ENCODE results near the gene ARPC5.

The ARPC5 gene

DNA sequence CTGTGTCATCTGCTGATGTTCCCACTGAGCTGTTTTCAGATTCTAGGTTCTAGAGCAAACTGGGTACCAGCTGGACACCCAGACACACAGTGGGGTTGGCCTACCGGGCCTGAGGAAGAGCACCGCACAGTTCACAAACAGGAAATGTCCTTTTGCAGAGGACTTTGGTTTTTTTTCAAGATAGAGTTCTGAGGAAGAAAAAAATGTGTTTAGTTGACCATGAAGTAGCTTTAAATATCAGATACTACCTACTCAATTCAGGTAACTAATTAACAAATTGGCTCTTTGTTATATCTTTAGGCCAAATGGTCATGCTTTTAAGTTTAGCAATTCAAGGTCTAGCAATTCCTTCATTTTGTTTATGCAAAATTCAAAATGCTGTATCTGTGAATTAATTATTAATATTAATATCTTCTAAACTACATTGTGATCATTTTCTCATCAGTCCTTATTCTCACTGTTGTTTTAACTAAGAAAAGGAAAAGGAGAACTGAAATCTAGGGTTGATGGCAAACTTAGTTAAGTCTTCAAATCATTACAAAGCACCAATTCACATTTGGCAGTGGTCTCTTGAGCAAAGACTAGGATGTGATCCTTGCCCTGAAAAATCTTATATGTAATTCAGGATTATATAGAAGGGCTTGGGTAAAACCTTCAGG, 28.1 kb downstream of the ARPC5 start:
- TF ChIP-seq GATA2 (IDR thresholded peaks at IDR 0.05; ENCODE audit: low read depth, low read length) = no peak
- TF ChIP-seq GATA3 (IDR thresholded peaks at IDR 0.05; ENCODE audit: low read depth, low read length) = no peak

DNA sequence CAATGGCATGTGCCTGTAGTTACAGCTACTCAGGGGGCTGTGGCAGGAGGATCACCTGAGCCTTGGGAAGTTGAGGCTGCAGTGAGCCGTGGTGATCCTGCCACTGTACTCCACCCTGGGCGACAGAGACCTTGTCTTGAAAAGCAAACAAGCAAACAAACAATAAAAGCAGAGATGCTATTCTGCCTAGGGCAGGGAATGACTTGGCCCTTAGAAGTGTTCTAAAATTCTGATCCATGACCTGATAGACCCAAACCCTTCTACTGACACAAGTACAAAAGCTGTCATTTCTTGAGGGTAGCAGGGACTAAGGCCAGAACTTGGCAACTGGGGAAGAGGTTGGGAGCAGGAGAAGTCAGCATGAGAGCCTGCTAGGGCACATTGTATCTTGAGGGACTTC, 29.7 kb downstream of the ARPC5 start:
- TF ChIP-seq GATA3 (IDR thresholded peaks at IDR 0.05; ENCODE audit: low read depth, low read length) (no peak), GATA2 (IDR thresholded peaks at IDR 0.05; ENCODE audit: low read depth, low read length) (no peak)

- no peak for TF ChIP-seq GATA2 (IDR thresholded peaks at IDR 0.05; ENCODE audit: low read depth, low read length)
- TF ChIP-seq GATA3 (IDR thresholded peaks at IDR 0.05; ENCODE audit: low read depth, low read length) = no peak
Observed at GRCh38 chr1:183604815-183605214, 30.8 kb downstream of the ARPC5 start.

DNA sequence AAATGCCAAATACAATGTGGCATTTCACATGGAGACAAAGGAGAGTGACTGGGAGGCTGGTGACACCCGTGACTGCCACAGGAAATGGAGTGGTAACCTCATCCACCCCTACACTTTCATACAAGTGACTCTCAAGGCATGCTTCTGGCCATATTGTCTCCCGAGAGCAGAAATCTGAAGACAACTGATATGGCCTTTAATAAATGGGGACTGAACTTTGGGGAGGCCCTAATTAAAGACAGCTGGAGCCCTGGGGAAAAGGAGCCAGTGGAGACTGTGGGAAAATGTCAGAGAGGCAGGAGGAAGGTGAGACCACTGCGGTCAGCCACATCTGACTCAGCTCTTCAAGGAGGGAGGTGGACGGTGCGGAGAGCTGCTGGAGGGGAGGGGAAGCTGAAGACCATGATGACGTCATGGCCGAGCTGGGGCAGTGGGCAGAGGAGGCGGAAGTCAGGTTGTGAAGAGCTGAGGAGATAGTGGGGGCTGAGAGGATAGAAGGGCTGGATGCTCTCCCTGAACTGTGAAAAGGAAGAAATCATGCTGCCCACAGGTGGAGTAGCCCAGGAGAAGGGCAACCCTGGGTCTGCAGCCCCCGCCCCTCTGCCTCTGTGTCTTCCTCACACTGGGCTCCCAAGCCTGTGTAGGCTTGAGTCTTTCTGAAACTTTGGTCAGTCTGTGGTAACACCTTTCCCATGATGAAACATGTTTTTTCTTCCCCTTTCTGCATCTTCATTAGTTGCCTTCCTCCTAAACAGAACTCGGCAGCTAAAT, 31.4 kb downstream of the ARPC5 start:
- TF ChIP-seq GATA3 (IDR thresholded peaks at IDR 0.05; ENCODE audit: low read depth, low read length) (no peak), GATA2 (IDR thresholded peaks at IDR 0.05; ENCODE audit: low read depth, low read length) (no peak)

GRCh38 chr1:183602510-183602909, 33.1 kb downstream of the ARPC5 start:
- TF ChIP-seq GATA2 (IDR thresholded peaks at IDR 0.05; ENCODE audit: low read depth, low read length) = no peak
- TF ChIP-seq GATA3 (IDR thresholded peaks at IDR 0.05; ENCODE audit: low read depth, low read length) = no peak

GRCh38 chr1:183600634-183601033, 34.9 kb downstream of the ARPC5 start:
- TF ChIP-seq GATA3 (IDR thresholded peaks at IDR 0.05; ENCODE audit: low read depth, low read length) = no peak
- no peak for TF ChIP-seq GATA2 (IDR thresholded peaks at IDR 0.05; ENCODE audit: low read depth, low read length)

DNA sequence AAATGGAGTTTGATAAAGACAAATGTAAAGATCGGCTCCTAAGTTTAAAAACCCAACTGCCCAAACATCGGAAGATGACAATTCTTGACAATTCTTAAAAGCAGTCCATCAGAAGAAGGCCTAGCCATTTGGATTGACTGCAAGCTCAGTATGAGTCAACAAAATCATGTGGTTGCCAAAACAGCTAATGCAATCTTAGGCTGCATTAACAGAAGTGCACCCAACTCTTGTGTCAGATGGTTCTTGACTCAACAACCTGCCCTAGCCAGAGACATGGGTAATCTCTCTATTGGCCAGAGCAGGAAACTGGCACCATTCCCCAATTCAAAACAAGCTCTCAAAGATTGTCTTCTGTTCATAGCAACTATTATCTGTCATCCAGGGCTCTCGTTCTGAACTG, 35.4 kb downstream of the ARPC5 start:
- TF ChIP-seq GATA2 (IDR thresholded peaks at IDR 0.05; ENCODE audit: low read depth, low read length) (no peak), GATA3 (IDR thresholded peaks at IDR 0.05; ENCODE audit: low read depth, low read length) (no peak)

- no peak for TF ChIP-seq GATA3 (IDR thresholded peaks at IDR 0.05; ENCODE audit: low read depth, low read length)
- no peak for TF ChIP-seq GATA2 (IDR thresholded peaks at IDR 0.05; ENCODE audit: low read depth, low read length)
Observed at GRCh38 chr1:183598386-183598785, 37.2 kb downstream of the ARPC5 start.

DNA sequence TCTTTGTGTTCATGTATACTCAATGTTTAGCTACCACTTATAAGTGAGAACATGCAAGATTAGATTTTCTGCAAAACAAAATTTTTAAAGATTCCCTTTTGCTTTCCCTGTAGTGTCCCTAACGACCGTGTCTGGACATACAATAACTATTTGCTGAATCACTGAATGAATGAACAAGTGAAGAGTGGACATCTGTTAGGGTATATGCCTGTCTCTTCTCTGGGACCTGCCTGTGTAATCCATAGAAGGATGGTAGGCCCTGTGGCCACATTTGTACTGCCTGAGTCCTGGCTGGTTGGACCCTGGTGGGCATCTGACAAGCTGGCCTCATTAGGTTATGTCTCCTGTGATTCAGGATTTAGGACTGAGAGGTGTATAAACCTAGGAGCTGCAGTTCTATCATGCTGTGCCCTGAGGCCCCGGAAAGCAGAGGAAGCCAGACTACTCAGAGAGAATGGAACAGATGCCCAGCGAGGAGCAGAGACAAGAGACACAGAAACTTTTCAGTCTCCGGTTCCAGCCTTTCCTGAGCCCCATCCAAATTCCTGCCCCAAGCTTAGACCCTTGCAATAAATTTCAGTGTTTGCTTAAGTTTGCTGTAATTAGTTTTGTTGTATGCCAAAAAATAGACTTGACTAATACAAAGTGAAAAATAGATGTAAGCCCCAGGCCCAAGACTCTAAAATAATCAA, 37.8 kb downstream of the ARPC5 start:
- TF ChIP-seq GATA3 (IDR thresholded peaks at IDR 0.05; ENCODE audit: low read depth, low read length) = no peak
- TF ChIP-seq GATA2 (IDR thresholded peaks at IDR 0.05; ENCODE audit: low read depth, low read length) = no peak

DNA sequence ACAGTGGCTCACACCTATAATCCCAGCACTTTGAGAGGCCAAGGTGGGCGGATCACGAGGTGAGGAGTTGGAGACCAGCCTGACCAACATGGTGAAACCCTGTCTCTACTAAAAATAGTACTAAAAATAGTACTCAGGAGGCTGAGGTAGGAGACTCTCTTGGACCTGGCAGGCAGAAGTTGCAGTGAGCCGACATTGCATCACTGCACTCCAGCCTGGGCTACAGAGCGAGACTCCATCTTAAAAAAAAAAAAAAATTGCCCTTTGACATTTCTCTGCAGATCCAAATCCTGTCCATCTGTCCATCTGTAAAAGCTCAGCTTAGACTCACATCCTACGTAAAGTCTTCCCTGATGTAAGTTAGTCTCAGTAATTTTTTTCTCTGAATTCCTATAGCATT, 39.1 kb downstream of the ARPC5 start:
- TF ChIP-seq GATA3 (IDR thresholded peaks at IDR 0.05; ENCODE audit: low read depth, low read length) (no peak), GATA2 (IDR thresholded peaks at IDR 0.05; ENCODE audit: low read depth, low read length) (no peak)

GRCh38 chr1:183595537-183595936, 40.0 kb downstream of the ARPC5 start:
- no peak for TF ChIP-seq GATA3 (IDR thresholded peaks at IDR 0.05; ENCODE audit: low read depth, low read length)
- TF ChIP-seq GATA2 (IDR thresholded peaks at IDR 0.05; ENCODE audit: low read depth, low read length) = no peak

DNA sequence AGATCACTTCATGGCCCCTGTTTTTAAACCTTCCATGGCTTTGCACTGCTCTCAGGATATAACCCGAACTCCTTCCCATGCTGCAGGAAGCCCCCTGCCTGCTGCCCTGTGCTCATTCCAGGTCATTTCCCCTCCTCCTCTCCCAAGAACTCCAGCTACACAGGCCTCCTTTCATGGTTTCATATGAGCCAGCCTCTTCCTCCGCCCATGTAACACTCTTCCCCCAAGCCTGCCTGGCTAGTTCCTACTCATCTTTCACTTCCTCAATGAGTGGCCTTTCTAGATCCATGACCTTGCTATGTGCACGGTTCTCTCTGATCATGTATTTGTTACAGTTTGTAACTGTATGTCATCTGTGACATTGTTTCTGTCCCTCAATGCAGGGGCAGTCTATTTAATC, 42.2 kb downstream of the ARPC5 start:
- no peak for TF ChIP-seq GATA2 (IDR thresholded peaks at IDR 0.05; ENCODE audit: low read depth, low read length)
- no peak for TF ChIP-seq GATA3 (IDR thresholded peaks at IDR 0.05; ENCODE audit: low read depth, low read length)

DNA sequence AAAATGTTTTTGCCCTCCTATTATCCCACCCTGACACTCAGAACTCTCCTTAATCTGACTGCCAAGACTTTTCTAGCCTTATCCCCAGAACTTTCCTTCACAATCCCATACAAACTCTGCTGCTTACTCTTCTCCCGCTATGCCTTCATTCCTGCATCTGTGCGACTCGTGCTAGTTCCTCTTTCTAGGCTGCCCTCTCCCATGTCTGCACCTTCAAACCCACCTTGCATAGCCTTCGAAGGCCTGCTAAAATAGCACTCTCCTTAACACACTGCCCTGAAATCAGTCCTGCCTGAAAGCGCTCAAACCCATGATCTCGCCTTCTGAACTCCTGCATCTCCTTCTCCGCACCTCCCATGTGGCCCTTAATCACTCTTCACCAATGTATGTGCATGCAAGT, 42.9 kb downstream of the ARPC5 start:
- no peak for TF ChIP-seq GATA2 (IDR thresholded peaks at IDR 0.05; ENCODE audit: low read depth, low read length)
- no peak for TF ChIP-seq GATA3 (IDR thresholded peaks at IDR 0.05; ENCODE audit: low read depth, low read length)

- TF ChIP-seq GATA2 (IDR thresholded peaks at IDR 0.05; ENCODE audit: low read depth, low read length) (no peak), GATA3 (IDR thresholded peaks at IDR 0.05; ENCODE audit: low read depth, low read length) (no peak)
Observed at GRCh38 chr1:183590244-183591191, 45.1 kb downstream of the ARPC5 start, which contains the start of gene NCF2. Gene NCF2, minus strand, starts transcription at chr1:183590459. Its CDS starts 130 bp downstream, at chr1:183590329.

Data from SH-SY5Y (cell line).